ENCODE results near the gene SPATS2. TPM values are rescaled to one million over a fixed set of nuclear protein-coding genes. Genes with fewer than 3 reads are reported as not detected.

The SPATS2 gene
- total RNA-seq, 4 donors from 2014 or later: 24.7 to 37.8 (median 30.1) TPM

DNA sequence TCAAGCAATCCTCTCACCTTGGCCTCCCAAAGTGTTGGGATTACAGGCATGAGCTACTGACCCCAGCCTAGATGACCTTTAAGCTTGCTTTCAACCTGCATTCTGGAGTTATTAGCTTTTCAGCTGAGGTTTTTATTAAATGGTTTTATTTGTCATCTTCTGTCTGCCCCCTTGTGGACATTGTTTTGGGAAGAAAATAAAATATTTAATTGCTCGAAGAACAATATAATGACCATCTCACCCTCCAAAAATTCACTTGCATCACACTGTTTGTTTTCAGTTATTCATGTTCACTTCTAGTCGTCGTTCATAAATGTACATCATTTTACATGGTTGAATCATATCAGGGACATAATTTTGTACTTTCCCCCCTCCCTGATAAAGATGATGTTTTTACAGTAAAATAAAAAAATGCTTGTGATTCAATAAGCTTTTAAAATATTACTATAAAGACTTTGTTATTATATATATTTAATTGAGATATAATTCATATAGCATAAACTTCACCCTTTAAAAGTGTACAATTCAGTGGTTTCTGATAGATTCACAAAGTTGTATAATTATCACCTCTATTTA, 10.1 kb upstream of the SPATS2 start:
- no peaks in the 10 kb centered on the region for H3K36me3 ChIP-seq
- 9 to 17% methylated on average over 3 of the region's 3 CpGs for WGBS, 2 donors
- DNase-seq: no peak
- no peak overlapping the region for H3K4me3 ChIP-seq (replicated peaks in 1 of 3)
- TF ChIP-seq, protein P1, sequence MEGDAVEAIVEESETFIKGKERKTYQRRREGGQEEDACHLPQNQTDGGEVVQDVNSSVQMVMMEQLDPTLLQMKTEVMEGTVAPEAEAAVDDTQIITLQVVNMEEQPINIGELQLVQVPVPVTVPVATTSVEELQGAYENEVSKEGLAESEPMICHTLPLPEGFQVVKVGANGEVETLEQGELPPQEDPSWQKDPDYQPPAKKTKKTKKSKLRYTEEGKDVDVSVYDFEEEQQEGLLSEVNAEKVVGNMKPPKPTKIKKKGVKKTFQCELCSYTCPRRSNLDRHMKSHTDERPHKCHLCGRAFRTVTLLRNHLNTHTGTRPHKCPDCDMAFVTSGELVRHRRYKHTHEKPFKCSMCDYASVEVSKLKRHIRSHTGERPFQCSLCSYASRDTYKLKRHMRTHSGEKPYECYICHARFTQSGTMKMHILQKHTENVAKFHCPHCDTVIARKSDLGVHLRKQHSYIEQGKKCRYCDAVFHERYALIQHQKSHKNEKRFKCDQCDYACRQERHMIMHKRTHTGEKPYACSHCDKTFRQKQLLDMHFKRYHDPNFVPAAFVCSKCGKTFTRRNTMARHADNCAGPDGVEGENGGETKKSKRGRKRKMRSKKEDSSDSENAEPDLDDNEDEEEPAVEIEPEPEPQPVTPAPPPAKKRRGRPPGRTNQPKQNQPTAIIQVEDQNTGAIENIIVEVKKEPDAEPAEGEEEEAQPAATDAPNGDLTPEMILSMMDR (IDR thresholded peaks at IDR 0.05): peak in 4 of 6 experiments; percentile 46 to 68 (median 58)
- no peak for TF ChIP-seq POLR2A (IDR thresholded peaks at IDR 0.05)
- no peak overlapping the region for H3K27ac ChIP-seq
- no peaks in the 10 kb centered on the region for H3K4me1 ChIP-seq
- no peaks in the 10 kb centered on the region for H3K9me3 ChIP-seq
- intact Hi-C loops (cut with DNase I): no loop called here
- H3K27me3 ChIP-seq: no peaks in the 10 kb centered on the region

DNA sequence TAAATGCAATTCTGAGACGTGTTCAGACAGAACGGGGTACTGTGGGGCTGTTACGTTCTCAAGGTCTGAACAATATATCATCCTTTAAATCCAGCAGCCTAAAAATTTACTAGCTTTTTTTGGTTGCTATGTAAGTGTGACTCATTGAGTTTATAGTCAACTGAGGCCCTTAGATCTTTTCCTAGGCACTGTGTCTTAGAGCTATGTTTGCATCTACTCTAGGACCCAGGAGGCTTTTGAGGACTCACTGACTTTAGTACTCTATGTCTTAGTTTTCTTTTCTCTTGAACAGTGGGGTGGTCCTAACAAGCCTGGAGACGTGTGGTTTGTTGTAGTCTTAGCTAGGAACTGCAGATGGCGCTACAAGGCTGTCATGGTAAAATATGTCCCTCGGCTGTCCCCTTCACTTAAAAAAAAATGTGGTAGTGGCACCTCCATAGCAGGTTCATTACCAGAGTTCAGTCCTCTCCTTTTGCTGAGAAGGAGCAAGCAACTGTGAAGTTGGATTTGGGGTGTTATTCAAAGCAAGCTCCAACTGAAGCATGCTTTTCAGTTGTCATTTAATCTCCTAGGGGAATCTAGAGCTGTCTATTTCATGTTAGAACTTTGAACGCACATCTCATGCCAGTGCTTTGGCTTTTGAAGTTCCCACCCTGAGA, 8.7 kb upstream of the SPATS2 start:
- H3K36me3 ChIP-seq: no peaks in the 10 kb centered on the region
- H3K4me1 ChIP-seq: no peaks in the 10 kb centered on the region
- DNase-seq: peak; percentile 56 to 57
- TF ChIP-seq POLR2A (IDR thresholded peaks at IDR 0.05): no peak
- TF ChIP-seq, protein P1 (IDR thresholded peaks at IDR 0.05): peak; percentile 47 to 93 (median 81)
- H3K27ac ChIP-seq: no peak overlapping the region
- no peaks in the 10 kb centered on the region for H3K9me3 ChIP-seq
- intact Hi-C loops (cut with DNase I): no loop called here
- 22 to 29% methylated on average over 7 of the region's 7 CpGs for WGBS, 2 donors
- no peak overlapping the region for H3K4me3 ChIP-seq (replicated peaks in 1 of 3)
- no peaks in the 10 kb centered on the region for H3K27me3 ChIP-seq

DNA sequence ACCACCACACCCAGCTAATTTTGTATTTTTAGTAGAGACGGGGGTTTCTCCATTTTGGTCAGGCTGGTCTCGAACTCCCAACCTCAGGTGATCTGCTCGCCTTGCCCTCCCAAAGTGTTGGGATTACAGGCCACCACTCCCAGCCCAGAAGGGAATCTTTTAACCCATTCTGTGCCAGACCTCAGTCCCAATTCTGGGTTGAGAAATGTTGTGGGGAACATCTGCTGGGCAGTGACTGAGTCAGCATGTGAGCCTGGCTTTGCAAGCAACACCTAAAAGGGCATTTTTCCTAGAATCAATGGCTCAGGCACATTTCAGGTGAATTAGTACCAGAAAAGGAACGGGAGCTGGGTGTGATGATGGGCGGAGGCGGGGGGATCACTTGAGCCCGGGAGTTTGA, 7.6 kb upstream of the SPATS2 start:
- 84 to 87% methylated on average over 7 of the region's 7 CpGs for WGBS, 2 donors
- H3K36me3 ChIP-seq: no peaks in the 10 kb centered on the region

DNA sequence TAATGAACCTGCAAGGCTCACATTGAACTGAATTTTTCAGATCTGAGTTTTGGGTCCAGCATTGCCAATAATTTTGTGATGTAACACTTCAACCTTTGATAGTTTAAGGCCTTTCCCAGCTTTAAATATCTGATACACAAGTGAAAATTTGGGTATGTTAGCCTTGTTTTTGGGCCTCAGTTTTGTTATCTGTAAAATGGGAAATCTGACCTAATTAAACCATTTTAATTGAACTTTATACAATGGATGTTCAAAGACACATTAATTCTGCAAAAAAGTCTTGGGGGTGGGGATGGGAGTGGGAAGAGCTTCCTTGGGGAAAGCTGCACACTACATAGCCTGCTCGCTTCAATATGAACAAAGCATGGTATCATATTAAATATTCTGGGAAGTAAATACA, 5.2 kb upstream of the SPATS2 start:
- DNase-seq: no peak
- Histone ChIP-seq H3K27me3 (no peaks in the 10 kb centered on the region), H3K36me3 (no peaks in the 10 kb centered on the region), H3K4me3 (replicated peaks in 1 of 3) (no peak overlapping the region), H3K4me1 (no peaks in the 10 kb centered on the region), H3K9me3 (no peaks in the 10 kb centered on the region), H3K27ac (no peak overlapping the region)
- no peak for TF ChIP-seq POLR2A (IDR thresholded peaks at IDR 0.05)
- TF ChIP-seq, protein P1 (IDR thresholded peaks at IDR 0.05): no peak
- WGBS, 2 donors: 100% methylated on average over 1 of the region's 1 CpG
- intact Hi-C loops (cut with DNase I): loop anchor here (10.0 kb wide), 1 partner anchor 213 kb away; no protein-coding TSS in a partner anchor

More for the DNA sequence above, 7.6 kb upstream of the SPATS2 start:
- Histone ChIP-seq H3K9me3 (no peaks in the 10 kb centered on the region), H3K27me3 (no peaks in the 10 kb centered on the region), H3K27ac (no peak overlapping the region), H3K4me3 (replicated peaks in 1 of 3) (no peak overlapping the region), H3K4me1 (no peaks in the 10 kb centered on the region)
- DNase-seq: no peak
- intact Hi-C loops (cut with DNase I): loop anchor here (2.0 to 10.0 kb wide), 2 partner anchors 153 to 215 kb away; no protein-coding TSS in a partner anchor
- TF ChIP-seq, protein P1 (IDR thresholded peaks at IDR 0.05): no peak
- TF ChIP-seq POLR2A (IDR thresholded peaks at IDR 0.05): no peak

DNA sequence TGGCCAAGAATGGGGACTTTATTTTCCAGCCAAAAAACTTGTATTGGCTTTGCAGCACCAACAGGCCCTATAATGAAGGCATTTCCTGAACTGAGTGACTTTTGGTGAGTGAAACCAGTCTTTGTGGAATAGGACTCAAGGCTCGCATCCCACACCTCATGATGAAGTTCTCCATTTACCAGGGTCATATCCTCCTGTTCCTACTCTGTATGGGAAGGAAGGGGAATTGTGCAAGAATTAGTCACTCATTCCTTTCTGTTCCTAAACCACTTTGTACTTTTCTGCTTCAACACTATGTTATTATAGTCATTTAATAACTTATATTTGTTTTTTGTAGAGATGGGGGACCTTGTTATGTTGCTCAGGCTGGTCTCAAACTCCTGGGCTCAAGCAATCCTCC, 2.3 kb upstream of the SPATS2 start:
- H3K4me3 ChIP-seq (replicated peaks in 1 of 3): no peak overlapping the region
- H3K36me3 ChIP-seq: no peaks in the 10 kb centered on the region
- H3K9me3 ChIP-seq: no peaks in the 10 kb centered on the region
- WGBS, 2 donors: 86 to 95% methylated on average over 1 of the region's 1 CpG
- peaks cover 4 to 7% of the 10 kb centered on the region in 2 donors for H3K4me1 ChIP-seq
- intact Hi-C loops (cut with DNase I): loop anchor here (10.0 kb wide), 1 partner anchor 210 kb away; no protein-coding TSS in a partner anchor
- no peak for DNase-seq
- TF ChIP-seq POLR2A (IDR thresholded peaks at IDR 0.05): no peak
- H3K27me3 ChIP-seq: no peaks in the 10 kb centered on the region
- no peak overlapping the region for H3K27ac ChIP-seq

Measured in thyroid gland (tissue), 4 donors.